NCI-H2029 (cell line): ENCODE results near the gene TPM4.
"Not testable (repeated sequence)": the region's sequence is repeated elsewhere in the genome, so short reads cannot be mapped to it uniquely, and the experiment has no call there.

ENCODE experiments used
- DNase-seq: peaks from one replicate; lab custom pipeline; 2025; lab: John Stamatoyannopoulos, UW

TPM4 gene

GRCh38 chr19:16076154-16076957, at the start of gene TPM4:
TPM4 (plus strand) TSS chr19:16076495; CDS start chr19:16076566, 71 bp downstream.
- DNase-seq: peak; percentile 75

- DNase-seq: no peak
Measured at GRCh38 chr19:16026756-16027155, 49.5 kb upstream of the TPM4 start.

GRCh38 chr19:16027528-16027927, 48.8 kb upstream of the TPM4 start:
- no peak for DNase-seq

- not testable (repeated sequence) for DNase-seq
Measured at GRCh38 chr19:16030155-16030554, 46.1 kb upstream of the TPM4 start.

GRCh38 chr19:16030964-16031871, 45.1 kb upstream of the TPM4 start:
- no peak for DNase-seq

GRCh38 chr19:16031872-16032200, 44.5 kb upstream of the TPM4 start:
- DNase-seq: no peak

GRCh38 chr19:16032509-16033135, 43.7 kb upstream of the TPM4 start:
- DNase-seq: no peak

GRCh38 chr19:16033136-16033530, 43.2 kb upstream of the TPM4 start:
- DNase-seq: no peak

- DNase-seq: no peak
Measured at GRCh38 chr19:16033721-16034120, 42.6 kb upstream of the TPM4 start.

GRCh38 chr19:16034180-16034579, 42.1 kb upstream of the TPM4 start:
- no peak for DNase-seq

GRCh38 chr19:16034958-16035560, 41.2 kb upstream of the TPM4 start:
- DNase-seq: no peak

- DNase-seq: no peak
Measured at GRCh38 chr19:16035601-16036297, 40.5 kb upstream of the TPM4 start.

- no peak for DNase-seq
Measured at GRCh38 chr19:16036397-16036925, 39.8 kb upstream of the TPM4 start.

GRCh38 chr19:16036941-16037340, 39.4 kb upstream of the TPM4 start:
- DNase-seq: no peak

- DNase-seq: no peak
Measured at GRCh38 chr19:16037424-16038195, 38.7 kb upstream of the TPM4 start.

GRCh38 chr19:16038196-16038695, 38.0 kb upstream of the TPM4 start:
- DNase-seq: no peak

GRCh38 chr19:16039081-16039480, 37.2 kb upstream of the TPM4 start:
- no peak for DNase-seq

- DNase-seq: no peak
Measured at GRCh38 chr19:16039545-16039944, 36.8 kb upstream of the TPM4 start.

- DNase-seq: no peak
Measured at GRCh38 chr19:16040642-16041041, 35.7 kb upstream of the TPM4 start.

GRCh38 chr19:16041299-16041990, 34.9 kb upstream of the TPM4 start:
- peak; percentile 54 for DNase-seq
